GM19035 (cell line): Measurements from ENCODE around the gene GSG1L.

Experiments used
- ATAC-seq: cut with Tn5 transposase; IDR thresholded peaks from one replicate; pipeline ENCODE4 v1.9.1; 2021; ENCODE audit not compliant: unreplicated experiment

The GSG1L gene

GRCh38 chr16:27798241-27798640 is 265.3 kb downstream of the GSG1L start:
- no peak for ATAC-seq

GRCh38 chr16:27795992-27796614 is 267.4 kb downstream of the GSG1L start:
- ATAC-seq: no peak

- ATAC-seq: no peak
Measured at GRCh38 chr16:27793249-27793622, 270.3 kb downstream of the GSG1L start.

- no peak for ATAC-seq
Measured at GRCh38 chr16:27792486-27793248, 270.8 kb downstream of the GSG1L start.

- no peak for ATAC-seq
Measured at GRCh38 chr16:27791404-27791719, 272.2 kb downstream of the GSG1L start.

GRCh38 chr16:27790546-27791403 is 272.7 kb downstream of the GSG1L start:
- ATAC-seq: no peak

GRCh38 chr16:27789595-27790241 is 273.8 kb downstream of the GSG1L start:
- no peak for ATAC-seq

GRCh38 chr16:27789150-27789549 is 274.4 kb downstream of the GSG1L start:
- ATAC-seq: no peak

- ATAC-seq: no peak
Measured at GRCh38 chr16:27787665-27788064, 275.8 kb downstream of the GSG1L start.

- ATAC-seq: no peak
Measured at GRCh38 chr16:27786923-27787625, 276.4 kb downstream of the GSG1L start.

GRCh38 chr16:27786221-27786922 is 277.1 kb downstream of the GSG1L start:
- ATAC-seq: no peak

- no peak for ATAC-seq
Measured at GRCh38 chr16:27785307-27785678, 278.2 kb downstream of the GSG1L start.

- no peak for ATAC-seq
Measured at GRCh38 chr16:27784351-27785306, 278.9 kb downstream of the GSG1L start.

GRCh38 chr16:27781981-27782880 is 281.3 kb downstream of the GSG1L start:
- ATAC-seq: no peak

- no peak for ATAC-seq
Measured at GRCh38 chr16:27781195-27781524, 282.4 kb downstream of the GSG1L start.

- ATAC-seq: no peak
Measured at GRCh38 chr16:27780468-27781194, 282.9 kb downstream of the GSG1L start.

GRCh38 chr16:27779641-27780164 is 283.8 kb downstream of the GSG1L start:
- ATAC-seq: no peak
